ENCODE results near the gene GNA12. TPM values are rescaled to one million over a fixed set of nuclear protein-coding genes. Genes with fewer than 3 reads are reported as not detected.

Gene GNA12
- total RNA-seq, 4 donors from 2014 or later: 17.9 to 33.3 (median 21.7) TPM

DNA sequence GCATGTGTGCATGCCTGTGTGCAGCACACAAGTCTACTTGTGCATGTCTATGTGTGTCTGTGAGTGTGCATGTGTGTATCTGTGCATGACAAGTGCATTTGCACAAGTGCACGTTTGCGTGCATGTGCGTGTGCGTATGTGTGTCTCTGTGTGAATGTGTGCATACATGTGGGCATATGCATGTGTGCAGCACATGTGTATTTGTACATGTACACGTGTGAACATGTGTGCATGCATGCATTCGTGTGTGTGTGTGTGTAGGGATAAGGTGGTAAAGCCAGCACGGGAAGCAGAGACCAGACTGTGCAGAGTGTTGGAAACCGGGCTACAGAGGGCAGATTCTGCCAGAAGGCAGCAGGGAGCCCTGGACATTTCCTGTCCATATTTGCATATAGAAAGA is 35.9 kb upstream of the GNA12 start:
- no peaks in the 10 kb centered on the region for H3K36me3 ChIP-seq
- TF ChIP-seq, protein P1, sequence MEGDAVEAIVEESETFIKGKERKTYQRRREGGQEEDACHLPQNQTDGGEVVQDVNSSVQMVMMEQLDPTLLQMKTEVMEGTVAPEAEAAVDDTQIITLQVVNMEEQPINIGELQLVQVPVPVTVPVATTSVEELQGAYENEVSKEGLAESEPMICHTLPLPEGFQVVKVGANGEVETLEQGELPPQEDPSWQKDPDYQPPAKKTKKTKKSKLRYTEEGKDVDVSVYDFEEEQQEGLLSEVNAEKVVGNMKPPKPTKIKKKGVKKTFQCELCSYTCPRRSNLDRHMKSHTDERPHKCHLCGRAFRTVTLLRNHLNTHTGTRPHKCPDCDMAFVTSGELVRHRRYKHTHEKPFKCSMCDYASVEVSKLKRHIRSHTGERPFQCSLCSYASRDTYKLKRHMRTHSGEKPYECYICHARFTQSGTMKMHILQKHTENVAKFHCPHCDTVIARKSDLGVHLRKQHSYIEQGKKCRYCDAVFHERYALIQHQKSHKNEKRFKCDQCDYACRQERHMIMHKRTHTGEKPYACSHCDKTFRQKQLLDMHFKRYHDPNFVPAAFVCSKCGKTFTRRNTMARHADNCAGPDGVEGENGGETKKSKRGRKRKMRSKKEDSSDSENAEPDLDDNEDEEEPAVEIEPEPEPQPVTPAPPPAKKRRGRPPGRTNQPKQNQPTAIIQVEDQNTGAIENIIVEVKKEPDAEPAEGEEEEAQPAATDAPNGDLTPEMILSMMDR (IDR thresholded peaks at IDR 0.05): no peak
- no peak for TF ChIP-seq POLR2A (IDR thresholded peaks at IDR 0.05)
- H3K27me3 ChIP-seq: no peaks in the 10 kb centered on the region
- DNase-seq: no peak
- 68 to 78% methylated on average over 8 of the region's 8 CpGs for WGBS, 2 donors
- H3K4me1 ChIP-seq: no peaks in the 10 kb centered on the region
- H3K27ac ChIP-seq: no peak overlapping the region
- no peaks in the 10 kb centered on the region for H3K9me3 ChIP-seq
- H3K4me3 ChIP-seq (replicated peaks in 1 of 3): no peak overlapping the region
- intact Hi-C loops (cut with DNase I): no loop called here

- Histone ChIP-seq H3K27ac (no peak overlapping the region), H3K9me3 (no peaks in the 10 kb centered on the region), H3K4me3 (replicated peaks in 1 of 3) (no peak overlapping the region), H3K27me3 (no peaks in the 10 kb centered on the region), H3K36me3 (no peaks in the 10 kb centered on the region), H3K4me1 (no peaks in the 10 kb centered on the region)
- WGBS, 2 donors: 91 to 93% methylated on average over 7 to 8 of the region's 8 CpGs
- no peak for DNase-seq
- no peak for TF ChIP-seq POLR2A (IDR thresholded peaks at IDR 0.05)
- TF ChIP-seq, protein P1 (IDR thresholded peaks at IDR 0.05): no peak
- intact Hi-C loops (cut with DNase I): no loop called here
Observed at GRCh38 chr7:2879354-2879753, 35.2 kb upstream of the GNA12 start.

GRCh38 chr7:2878306-2878705 is 34.2 kb upstream of the GNA12 start:
- H3K27me3 ChIP-seq: no peaks in the 10 kb centered on the region
- WGBS, 2 donors: 74 to 80% methylated on average over 3 of the region's 3 CpGs
- peaks cover 0 to 5% of the 10 kb centered on the region in 2 donors for H3K4me1 ChIP-seq
- no peak for DNase-seq
- no peaks in the 10 kb centered on the region for H3K9me3 ChIP-seq
- no peak overlapping the region for H3K27ac ChIP-seq
- no peak for TF ChIP-seq POLR2A (IDR thresholded peaks at IDR 0.05)
- TF ChIP-seq, protein P1 (IDR thresholded peaks at IDR 0.05): no peak
- no peak overlapping the region for H3K4me3 ChIP-seq (replicated peaks in 1 of 3)
- no peaks in the 10 kb centered on the region for H3K36me3 ChIP-seq
- intact Hi-C loops (cut with DNase I): no loop called here

- WGBS, 2 donors: 72% methylated on average over 16 to 20 of the region's 24 CpGs
- no peak for TF ChIP-seq POLR2A (IDR thresholded peaks at IDR 0.05)
- TF ChIP-seq, protein P1 (IDR thresholded peaks at IDR 0.05): no peak
- Histone ChIP-seq H3K36me3 (no peaks in the 10 kb centered on the region), H3K27ac (no peak overlapping the region), H3K27me3 (no peaks in the 10 kb centered on the region), H3K4me1 (peaks cover 0 to 10% of the 10 kb centered on the region in 2 donors), H3K4me3 (replicated peaks in 1 of 3) (no peak overlapping the region), H3K9me3 (no peaks in the 10 kb centered on the region)
- no peak for DNase-seq
- intact Hi-C loops (cut with DNase I): no loop called here
Observed at GRCh38 chr7:2876031-2876731, 32.1 kb upstream of the GNA12 start.

DNA sequence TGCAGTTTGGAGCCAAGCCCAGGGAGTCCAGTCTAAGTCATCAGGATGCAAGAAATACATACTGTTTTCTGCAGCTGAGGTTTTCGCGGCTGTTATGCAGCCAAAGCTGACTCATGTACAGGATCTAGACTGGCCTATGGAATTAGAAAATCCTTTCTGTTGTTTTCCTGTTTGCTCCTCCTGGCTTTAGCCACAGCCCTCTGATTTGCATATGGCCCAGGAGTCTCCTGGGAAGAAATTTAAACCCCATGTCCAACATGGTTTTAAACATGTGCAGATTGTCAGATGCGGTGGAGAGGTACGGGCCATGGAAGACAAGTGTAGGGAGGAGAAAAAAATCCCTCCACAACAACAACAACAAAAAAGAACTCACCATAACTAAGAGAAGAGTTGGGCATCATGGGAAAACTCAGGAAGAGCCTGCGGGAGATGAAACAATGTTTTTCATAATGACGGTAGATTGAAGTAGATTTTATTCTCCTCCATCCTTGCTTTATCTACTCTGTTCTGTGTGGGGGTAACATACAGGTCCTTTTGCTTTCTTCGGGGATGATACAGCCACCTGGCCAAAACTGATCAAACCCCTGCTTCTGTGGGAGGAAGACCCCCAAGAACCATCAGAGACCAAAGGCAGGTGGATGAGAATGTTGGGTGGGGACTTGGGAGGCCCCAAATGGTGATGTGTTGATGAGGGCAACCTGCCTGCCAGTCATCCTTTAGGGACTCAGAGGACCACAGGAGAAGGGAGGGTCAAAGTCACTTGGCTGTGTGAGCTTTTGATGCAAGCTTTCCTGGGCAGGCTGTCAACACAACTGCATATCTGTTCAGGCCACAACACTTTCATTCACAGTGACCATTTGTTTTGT is 29.8 kb upstream of the GNA12 start:
- TF ChIP-seq, protein P1 (IDR thresholded peaks at IDR 0.05): no peak
- TF ChIP-seq POLR2A (IDR thresholded peaks at IDR 0.05): no peak

More for the DNA sequence above, 29.8 kb upstream of the GNA12 start:
- H3K9me3 ChIP-seq: no peaks in the 10 kb centered on the region
- no peak for DNase-seq
- H3K4me3 ChIP-seq (replicated peaks in 1 of 3): no peak overlapping the region
- peaks cover 0 to 10% of the 10 kb centered on the region in 2 donors for H3K4me1 ChIP-seq
- H3K27ac ChIP-seq: no peak overlapping the region
- H3K36me3 ChIP-seq: no peaks in the 10 kb centered on the region
- H3K27me3 ChIP-seq: no peaks in the 10 kb centered on the region
- intact Hi-C loops (cut with DNase I): no loop called here
- 47 to 58% methylated on average over 7 of the region's 7 CpGs for WGBS, 2 donors

All from thyroid gland (tissue), 4 donors.